Stimulated activated CD8-positive, alpha-beta memory T cell treated with anti-CD3 and anti-CD28 coated beads, Interleukin-15, amount 100 ng/mL, for 24 hours (primary cell): ENCODE results near the gene UBR4.
"Not testable (repeated sequence)": the region's sequence is repeated elsewhere in the genome, so short reads cannot be mapped to it uniquely, and the experiment has no call there.

ENCODE experiments used
- DNase-seq: peaks from one replicate; pipeline ENCODE4 v3.0.0-alpha.2; 2020; ENCODE audit warnings: low read depth

The UBR4 gene

GRCh38 chr1:19220080-19220846 is 10.2 kb upstream of the UBR4 start:
- DNase-seq, result no peak

- DNase-seq, result no peak
Observed at GRCh38 chr1:19219451-19219850, 9.4 kb upstream of the UBR4 start.

GRCh38 chr1:19216585-19216984 is 6.5 kb upstream of the UBR4 start:
- not testable (repeated sequence) for DNase-seq

GRCh38 chr1:19213580-19213979 is 3.5 kb upstream of the UBR4 start:
- DNase-seq, result no peak

GRCh38 chr1:19212167-19212566 is 2.1 kb upstream of the UBR4 start:
- no peak for DNase-seq

- DNase-seq, result no peak
Observed at GRCh38 chr1:19210772-19211549, 895 bp upstream of the UBR4 start.

GRCh38 chr1:19209439-19209989 is 552 bp downstream of the UBR4 start:
- DNase-seq, result no peak

GRCh38 chr1:19208710-19209438 is 1.2 kb downstream of the UBR4 start:
- no peak for DNase-seq

GRCh38 chr1:19206947-19207346 is 3.1 kb downstream of the UBR4 start:
- DNase-seq, result no peak

- no peak for DNase-seq
Observed at GRCh38 chr1:19205845-19206244, 4.2 kb downstream of the UBR4 start.

GRCh38 chr1:19205403-19205802 is 4.7 kb downstream of the UBR4 start:
- no peak for DNase-seq

GRCh38 chr1:19204446-19205266 is 5.4 kb downstream of the UBR4 start:
- no peak for DNase-seq

GRCh38 chr1:19203440-19203839 is 6.6 kb downstream of the UBR4 start:
- no peak for DNase-seq

GRCh38 chr1:19202396-19202795 is 7.7 kb downstream of the UBR4 start:
- no peak for DNase-seq

- no peak for DNase-seq
Observed at GRCh38 chr1:19199969-19200604, 10.0 kb downstream of the UBR4 start.

GRCh38 chr1:19199329-19199968 is 10.6 kb downstream of the UBR4 start:
- no peak for DNase-seq

- DNase-seq, result no peak
Observed at GRCh38 chr1:19198820-19199219, 11.2 kb downstream of the UBR4 start.

GRCh38 chr1:19197845-19198244 is 12.2 kb downstream of the UBR4 start:
- no peak for DNase-seq

- DNase-seq, result no peak
Observed at GRCh38 chr1:19196331-19196730, 13.7 kb downstream of the UBR4 start.

GRCh38 chr1:19193004-19193403 is 17.1 kb downstream of the UBR4 start:
- DNase-seq, result no peak

GRCh38 chr1:19191811-19192210 is 18.3 kb downstream of the UBR4 start:
- no peak for DNase-seq
